HG02763 (cell line): Measurements from ENCODE around the gene LTBP2.

ENCODE experiments used
- ATAC-seq: cut with Tn5 transposase; IDR thresholded peaks from one replicate; pipeline ENCODE4 v1.9.1; 2021; ENCODE audit warnings: mild to moderate bottlenecking, moderate library complexity; ENCODE audit not compliant: unreplicated experiment

Gene LTBP2

DNA sequence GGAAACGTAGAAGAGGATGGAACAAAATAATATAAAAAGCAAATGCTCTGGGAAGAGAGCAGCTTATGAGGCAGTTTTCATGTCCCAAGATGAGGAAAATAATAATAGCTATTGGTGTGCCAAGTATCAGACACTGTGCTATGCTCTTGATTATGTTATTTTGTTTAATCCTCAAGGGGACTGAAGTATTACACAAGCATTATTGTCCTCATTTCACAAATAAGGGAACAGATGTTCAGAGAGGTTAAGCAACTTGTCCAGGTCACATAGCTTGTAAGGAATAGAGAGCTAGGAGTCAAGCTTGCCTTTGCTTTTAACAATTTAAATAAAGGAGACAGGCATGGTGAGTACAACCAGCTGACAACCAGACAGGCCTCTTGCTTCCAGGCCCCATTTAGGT is 26.9 kb upstream of the LTBP2 start:
- ATAC-seq: no peak

DNA sequence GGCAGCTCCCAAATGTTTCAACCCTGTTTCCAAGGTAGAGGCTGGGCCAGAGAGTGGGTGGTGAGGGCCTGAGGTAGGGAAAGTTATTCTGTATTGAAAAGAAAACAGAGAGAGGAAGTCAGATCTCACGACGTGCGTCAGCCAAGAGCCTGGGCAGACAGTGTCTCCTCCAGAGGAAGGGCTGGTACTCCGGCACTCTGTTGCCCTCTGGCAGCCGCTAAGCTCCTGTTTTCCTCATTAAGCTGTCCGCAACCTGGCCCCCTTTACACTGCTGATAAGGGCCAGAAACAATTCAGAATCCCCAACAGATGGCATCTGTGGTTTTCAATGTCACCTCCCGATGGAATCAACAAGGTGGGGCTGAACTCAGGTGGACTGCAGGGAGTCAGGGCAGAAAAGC is 26.0 kb upstream of the LTBP2 start:
- ATAC-seq: no peak

DNA sequence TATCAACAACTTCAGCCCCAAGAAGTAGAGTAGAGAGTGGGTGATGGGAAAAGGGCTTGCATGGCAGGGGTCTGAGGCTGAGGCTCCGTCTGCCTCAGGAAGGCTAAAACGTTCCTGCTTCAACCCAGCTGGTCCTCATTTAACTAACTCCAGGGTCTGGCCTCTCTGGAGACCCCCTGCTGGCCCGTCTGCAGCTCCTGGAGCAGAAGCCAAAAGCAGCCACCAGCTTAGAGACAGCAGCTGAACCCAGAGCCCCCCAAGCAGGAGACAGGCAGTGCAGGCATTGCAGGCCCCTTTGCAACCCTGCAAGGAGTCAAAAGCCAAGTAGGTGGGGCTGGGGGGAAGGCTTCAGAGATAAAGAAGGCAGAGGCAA is 25.1 kb upstream of the LTBP2 start:
- ATAC-seq: no peak

DNA sequence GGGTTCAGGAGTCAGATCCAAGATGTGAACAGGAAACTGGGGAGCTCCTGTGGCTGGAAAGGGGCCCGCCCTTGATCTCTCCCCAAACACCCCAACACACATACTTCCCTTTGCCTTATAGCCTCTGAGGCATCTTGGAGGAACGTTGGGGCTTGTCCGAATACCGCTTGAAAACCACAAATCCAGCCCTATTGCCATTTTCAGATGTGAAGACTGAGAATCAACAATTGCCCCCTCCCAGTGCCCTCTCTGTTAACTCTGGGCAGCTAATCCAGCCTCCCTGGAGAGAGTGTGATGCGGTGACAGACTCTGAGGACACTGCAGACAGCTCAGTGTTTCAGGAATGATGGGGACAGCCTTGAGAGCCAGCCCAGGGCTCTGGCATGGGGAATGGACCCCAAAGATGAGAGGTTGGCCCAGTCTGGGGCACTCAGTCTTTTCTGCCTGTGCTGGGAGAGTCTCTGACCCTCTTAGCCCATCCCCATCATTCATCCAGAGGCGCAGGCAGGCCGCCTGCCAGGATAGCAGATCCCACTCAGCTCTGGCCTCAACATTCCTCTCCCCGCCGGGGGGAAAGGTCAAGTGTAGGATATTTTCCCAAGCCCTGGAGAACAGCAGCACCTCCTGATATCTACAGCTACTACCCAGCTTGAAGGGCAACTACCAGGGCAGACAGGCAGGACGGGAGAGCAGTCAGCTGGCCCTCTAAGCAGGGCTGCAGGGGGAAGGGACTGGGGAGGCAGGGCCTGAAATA is 24.6 kb upstream of the LTBP2 start:
- no peak for ATAC-seq

DNA sequence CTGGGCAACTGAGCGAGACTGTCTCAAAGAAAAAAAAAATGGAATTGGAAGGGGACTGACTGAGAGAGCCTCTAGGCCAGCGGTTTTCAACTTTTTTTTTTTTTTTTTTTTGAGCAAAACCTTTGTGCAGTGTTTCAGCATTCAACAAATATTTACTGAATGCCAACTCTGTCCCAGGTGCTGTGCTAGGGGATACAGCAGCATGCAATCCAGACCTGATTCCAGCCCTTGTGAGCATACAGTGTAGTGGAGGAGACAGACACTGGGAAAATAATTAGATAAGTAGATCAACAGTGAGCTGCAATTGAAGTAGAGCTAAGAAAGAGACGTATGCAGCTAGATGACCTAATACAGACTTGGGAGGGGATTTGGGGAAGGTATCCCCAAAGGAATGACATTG is 23.8 kb upstream of the LTBP2 start:
- ATAC-seq: no peak

DNA sequence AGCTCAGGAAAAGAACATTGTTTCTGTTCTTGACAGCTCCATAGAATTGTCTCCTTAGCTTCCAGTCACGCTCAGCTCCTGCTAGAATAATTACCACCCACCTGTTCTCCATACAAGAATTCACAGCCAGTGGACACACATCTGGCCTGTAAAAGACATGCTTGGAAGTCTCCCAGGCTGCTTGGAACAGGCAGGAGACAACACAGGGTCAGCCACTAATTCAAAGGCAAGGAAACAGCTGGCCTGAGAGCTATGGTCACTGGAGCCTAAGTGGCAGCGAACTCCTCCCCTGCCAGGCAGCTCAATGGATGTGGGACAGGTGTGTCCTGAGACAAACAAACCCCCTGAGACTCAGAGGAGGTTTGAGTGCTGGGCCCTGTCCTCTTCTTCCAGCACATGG is 22.9 kb upstream of the LTBP2 start:
- no peak for ATAC-seq

DNA sequence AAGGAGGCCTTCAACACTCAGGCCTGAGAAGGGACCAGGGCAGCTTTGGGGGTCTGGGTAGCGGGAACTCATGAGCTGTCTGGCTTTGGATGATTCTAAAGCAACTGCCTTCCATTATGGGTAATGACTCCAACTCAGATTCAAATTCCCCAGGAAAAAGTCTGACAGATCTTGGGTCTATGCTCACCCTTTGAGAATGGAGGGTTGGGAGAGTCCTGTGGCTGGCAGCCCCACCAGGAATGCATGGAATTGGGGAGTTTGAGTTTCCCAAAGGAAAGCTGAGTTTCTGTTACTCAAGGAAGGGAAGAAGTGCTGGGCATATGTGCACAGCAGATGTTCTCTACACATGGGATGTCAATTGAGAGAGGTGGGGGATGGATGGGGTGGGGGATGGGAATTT is 22.4 kb upstream of the LTBP2 start:
- no peak for ATAC-seq

DNA sequence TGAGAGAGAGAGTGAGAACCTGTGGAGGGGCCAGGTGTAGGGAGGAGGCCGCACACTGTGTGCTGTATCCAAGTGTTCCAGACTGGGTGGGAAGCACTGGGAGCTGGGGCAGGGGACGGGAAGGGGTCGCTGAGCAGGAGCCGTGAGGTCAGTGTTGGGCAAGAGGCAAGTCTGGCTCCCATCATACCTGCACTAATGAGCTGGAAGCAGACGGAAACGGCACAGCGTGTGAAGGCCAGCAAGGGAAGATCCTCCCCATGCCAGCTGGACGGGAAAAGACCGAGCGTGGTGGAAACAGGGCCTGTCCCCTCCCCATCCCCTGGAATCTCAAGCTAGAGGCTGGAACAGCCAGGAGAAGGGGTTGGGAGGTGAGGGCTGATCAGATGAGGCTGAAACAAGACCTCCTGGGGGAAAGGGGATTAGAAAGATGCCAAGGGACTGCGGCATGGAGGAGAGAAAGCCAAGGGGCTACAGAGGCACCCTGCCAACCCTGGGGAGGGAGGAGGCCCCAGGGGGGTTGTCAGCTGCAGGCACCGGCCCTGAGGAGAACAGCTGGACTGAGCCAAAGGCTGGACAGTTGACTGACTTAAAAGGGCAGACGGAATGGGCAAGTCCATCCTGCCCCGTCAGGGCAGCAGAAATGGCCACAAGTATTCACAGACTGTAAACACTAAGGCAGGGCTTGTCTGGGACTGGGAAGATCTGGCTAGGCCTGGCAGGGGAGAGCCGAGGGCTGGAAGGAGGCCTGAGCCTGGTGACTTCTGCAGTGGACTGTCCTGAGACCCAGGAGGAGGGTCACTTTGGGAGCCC is 19.0 kb upstream of the LTBP2 start:
- ATAC-seq: no peak

DNA sequence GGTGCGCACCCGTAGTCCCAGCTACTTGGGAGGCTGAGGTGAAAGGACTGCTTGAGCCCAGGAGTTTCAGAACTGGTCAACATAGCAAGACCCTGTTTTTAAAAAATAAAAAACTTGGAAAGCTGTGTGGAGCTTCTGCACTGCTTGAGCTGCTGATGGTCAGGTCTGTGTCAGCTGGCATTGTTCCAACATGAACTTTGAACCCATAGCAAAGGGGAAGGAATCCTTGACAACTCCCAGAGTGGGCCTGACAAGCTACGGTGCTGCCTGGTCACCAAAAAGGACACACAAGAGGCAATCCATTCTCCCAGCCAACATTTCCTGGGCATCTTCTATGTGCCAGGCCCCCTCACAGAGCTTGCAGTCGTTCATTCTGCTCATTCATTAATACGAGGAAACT is 16.4 kb upstream of the LTBP2 start:
- ATAC-seq: no peak

DNA sequence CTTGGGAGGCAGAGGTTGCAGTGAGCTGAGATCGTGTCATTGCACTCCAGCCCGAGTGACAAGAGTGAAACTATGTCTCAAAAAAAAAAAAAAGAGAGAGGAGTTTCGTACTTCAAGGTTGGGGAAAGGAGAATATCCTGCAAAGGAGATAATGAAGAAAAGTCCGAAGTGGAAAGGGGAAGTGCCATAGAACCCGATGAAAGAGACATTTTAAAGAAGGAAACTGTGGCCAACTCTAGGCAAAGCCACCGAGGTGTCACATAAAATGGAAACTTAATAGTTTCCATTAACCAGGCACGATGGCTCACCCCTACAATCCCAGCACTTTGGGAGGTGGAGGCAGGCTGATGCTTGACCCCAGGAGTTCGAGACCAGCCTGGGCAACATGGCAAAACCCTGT is 15.0 kb upstream of the LTBP2 start:
- ATAC-seq: no peak

DNA sequence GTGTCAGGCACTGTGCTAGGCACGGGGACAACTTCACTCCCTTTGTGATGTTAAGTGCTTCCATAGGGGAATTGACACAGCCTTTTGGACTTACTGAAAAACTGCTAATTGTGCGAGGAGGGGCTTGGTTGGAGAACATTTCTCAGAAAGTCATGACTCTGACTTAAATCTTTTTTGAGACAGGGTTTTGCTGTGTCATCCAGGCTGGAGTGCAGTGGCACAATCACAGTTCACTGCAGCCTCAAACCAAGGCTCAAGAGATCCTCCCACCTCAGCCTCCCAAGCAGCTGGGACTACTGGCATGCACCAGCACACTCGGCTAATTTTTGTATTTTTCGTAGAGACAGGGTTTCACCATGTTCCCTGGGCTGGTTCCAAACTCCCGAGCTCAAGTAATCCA is 10.2 kb upstream of the LTBP2 start:
- ATAC-seq: no peak

DNA sequence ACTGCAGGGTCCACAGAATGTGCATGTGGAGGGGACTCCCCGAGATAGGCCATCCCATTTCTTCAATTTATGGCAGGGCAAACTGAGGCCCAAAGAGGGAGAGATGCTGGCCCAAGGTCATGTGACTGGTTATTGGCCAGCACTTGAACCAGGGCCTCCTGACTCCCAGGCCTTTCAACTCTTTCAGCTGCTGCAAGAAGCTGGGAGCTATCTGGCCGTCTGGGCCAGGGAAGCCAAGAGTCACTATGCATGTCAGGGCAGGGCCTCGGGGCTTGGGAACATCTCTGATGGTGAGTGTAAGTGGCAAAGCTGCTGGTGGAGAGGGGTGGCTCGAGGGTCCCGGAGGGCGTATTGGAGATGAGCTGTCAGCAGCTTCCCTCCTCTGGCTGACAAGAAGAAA is 9.5 kb upstream of the LTBP2 start:
- no peak for ATAC-seq

DNA sequence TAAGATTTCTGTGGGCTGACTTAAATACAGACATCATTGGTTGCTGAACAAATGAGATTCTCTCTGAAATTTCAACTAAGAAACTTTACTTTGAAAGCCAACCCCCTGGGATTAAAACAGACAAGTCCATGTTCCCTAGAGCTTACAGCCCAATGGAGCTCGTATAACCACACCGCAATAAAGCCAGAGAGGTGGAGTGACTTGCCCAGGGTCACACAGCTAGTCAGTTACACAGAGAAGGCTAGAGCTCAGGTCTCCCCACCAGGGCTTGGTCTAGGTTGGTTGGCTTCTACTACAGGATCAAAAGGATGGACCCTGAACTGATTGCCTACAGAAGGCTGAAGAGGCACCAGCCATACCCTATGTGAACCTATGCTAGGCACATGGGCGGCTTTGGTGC is 8.9 kb upstream of the LTBP2 start:
- ATAC-seq: no peak

DNA sequence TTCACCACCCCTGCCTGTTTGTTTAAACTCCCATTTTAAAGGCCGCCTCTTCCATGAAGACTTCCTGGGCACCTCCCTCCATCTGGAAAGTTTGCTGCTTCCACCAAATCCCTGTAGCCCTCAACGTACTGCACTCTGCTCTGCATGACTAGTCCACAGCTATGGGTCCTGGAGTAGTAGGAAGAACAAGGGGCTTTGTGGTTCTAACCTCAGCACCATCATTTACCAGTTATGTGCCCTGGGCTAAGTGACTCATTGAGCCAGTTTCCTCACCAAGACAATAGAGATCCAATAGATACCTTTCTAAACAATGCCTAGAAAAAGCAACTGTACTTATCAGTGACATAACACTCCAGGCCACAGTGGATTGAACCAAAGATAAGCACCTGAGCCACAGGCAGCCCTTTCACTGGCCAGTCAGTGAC is 8.5 kb upstream of the LTBP2 start:
- ATAC-seq: no peak

DNA sequence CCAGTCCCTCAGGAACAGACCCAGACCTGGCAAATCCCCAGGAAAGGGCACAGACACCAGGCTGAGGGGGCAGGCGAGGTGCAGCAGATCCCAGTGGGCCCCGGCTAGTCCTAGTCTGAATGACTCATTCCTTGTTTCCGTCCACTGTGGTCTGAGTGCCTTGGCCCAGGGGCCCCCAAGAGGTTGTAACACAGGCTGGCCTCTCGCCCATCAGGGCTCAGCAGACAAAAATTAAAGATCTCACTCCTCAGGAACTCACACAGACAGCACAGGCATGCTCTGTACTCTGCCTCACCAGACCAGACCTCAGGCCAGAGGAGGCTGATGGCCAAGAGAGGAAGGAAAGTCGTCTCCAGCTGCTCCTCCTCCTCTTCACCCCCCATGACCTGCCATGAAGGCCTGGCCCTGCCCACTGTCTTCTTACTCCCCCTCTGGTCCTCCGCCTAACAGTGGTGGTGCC is 7.7 kb upstream of the LTBP2 start:
- no peak for ATAC-seq

DNA sequence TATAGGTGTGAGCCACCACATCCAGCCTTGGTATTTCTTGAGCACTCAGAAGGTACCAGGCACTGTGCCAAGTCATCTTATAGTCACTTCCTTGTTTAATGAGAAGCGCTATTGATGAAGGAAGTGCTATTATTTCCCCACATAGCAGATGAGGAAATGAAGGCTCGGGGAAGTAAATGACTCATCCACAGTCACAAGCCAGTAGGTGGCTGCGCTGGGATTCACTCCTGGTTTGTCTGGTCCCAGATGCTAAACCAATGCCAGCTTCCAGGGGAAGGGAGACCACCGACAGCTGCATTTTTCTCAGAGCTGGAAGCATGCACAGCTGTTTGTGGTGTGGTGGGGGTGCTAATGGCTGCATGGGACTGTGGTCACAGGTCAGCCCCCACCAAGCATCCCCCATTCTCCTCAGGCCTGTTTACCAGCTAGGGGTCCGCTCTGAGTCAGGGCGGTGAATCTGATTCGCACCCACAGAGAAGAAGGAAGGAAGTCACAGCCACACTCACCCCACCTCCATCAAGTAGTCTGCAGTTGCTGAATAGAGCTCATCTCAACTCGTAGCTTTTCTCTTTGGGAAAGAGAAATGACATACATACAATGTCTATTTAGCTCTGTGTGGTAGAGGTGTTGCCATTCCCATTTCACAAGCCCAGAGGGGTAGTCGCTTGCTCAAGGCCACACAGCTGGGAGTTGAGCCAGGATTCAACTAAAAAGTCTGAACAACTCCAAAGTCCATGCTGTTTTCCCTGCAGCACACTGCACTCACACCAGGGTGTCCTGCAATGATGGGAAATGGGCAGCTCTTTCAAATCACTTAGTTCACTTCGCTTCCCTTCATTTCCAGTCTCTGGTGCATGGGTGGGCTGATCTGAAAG is 6.3 kb upstream of the LTBP2 start:
- ATAC-seq: no peak

DNA sequence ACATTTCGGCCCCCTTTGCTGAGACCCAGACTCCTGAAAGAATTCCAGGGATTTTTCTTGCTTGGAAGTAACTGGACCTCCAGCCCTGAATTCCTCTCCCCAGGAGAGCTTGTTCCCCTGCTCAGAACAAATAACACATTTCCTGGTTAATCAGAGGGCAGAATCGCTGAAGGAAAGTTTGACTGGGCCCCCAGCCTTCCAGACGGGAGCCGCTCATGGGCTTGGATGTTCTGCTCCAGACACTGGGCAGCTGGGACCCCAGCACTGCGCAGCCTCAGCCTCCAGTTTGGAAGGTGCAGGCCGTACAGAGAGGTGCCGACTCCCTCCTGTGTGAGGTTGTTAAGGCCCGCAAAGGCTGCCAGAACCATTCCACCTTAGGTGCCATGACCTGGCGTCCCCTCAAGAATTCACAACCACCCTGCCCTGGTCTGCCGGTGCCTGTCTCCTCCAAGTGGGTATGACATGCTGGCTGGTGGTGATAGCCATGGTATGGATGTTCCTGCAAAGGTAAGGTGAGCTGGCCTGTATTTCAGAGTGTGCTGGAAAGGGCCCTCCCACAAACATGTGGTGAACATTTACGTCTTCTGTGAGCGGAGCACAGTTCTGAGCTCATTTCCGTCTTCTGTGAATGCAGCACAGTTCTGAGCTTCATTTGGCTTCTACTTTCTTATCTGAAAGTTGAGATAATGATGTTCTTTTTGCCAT is 5.1 kb upstream of the LTBP2 start:
- no peak for ATAC-seq

DNA sequence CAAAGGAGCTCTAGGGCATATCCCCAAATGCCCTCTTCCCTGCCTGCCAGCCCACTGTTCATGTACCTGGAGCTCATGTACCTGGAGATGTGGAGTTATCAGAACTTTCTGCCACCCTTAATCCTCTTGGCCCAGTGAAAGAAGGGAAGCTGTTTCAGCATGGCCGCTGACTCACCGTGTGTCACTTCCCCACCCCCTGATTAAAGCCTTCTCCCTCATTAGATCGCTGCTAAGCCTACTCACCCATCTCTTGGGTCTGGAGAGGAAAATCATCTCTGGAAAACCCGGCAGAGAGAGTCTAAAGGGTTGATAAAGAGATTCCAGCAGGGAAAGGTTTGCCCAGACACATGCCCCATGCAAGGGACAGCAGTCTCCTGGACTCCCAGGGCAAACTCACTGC is 4.5 kb upstream of the LTBP2 start:
- no peak for ATAC-seq

DNA sequence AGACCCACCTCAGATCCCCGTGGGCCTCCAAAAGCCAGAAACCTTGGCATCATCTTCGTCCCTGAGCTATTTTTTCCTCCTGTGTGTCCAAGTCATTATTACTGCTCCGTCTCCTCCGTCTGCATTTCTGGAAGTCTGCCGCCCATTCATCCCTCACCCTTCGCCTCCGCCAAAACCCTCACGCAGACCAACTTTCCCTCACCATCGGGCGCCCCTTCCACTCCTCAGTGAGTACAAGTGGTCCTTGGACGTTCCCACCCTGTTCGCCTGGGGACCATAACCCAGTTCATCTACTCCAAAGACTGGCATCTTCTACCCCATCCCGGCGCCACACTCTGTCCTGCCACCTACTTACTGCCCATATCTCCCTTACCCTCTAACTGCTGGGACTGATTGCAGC is 3.7 kb upstream of the LTBP2 start:
- no peak for ATAC-seq

DNA sequence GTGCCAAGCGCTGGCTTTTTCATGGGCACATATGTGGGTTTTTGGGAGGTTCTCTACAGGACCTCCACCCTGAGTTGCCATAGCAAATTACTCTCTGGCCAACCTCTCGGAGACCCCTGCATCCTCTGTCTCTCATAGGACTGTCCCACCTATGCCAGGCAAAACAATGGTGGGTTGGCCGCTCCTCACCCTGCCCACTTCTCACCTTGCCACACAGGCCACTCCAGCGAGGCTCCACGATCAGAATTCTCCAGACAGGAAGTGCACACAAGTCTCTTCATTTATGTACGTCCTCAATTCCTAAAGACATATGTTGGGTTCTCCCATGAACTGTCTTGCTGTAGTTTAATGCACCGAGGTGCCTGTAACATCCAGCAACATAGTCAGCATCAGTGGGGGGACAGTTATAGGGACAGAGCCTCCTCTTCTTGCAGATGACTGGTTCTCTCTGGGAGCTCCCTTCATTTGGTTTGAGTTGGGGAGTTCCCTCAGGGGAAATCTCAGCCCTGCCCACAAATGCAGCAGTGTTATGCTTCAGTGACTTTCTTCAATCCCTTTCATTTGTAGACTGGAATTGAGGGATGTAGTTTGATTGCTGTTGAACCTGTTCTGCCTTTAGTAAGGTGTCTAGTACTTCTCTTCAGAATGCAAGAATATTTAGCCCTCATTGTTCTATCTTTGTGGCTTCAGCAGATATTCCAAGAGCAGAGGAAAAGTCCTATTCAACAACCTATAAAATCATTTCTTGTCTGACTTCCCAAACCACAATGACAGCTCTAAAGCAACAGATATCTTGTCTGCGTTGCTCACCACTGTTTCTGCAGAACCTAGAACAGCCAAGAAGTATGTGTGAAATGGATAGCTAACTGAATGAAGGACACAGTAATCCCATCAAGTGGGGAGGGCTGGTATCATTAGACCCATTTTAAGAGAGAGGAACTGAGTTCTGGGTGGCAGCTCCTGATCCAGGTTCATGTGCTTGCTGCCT is 2.8 kb upstream of the LTBP2 start:
- no peak for ATAC-seq
